Renal cortex interstitium (tissue), 15 donors: ENCODE measurements around the gene KHDC1. TPM values are rescaled to one million over a fixed set of nuclear protein-coding genes. Genes with fewer than 3 reads are reported as not detected.
"Not testable (repeated sequence)": the region's sequence is repeated elsewhere in the genome, so short reads cannot be mapped to it uniquely, and the experiment has no call there.

Source experiments
- DNase-seq, 11 donors: peaks; one replicate each; pipeline ENCODE4 v3.0.0-alpha.2; 2013; ENCODE audit warnings: low read depth in 9 of 11, low spot score in 4 of 11; ENCODE audit errors: extremely low read depth in 1 of 11
- long read RNA-seq, 16 experiments: transcript quantifications; one replicate each; lab custom pipeline, GENCODE V29; 2026
- polyA plus RNA-seq, 3 donors: library from polyadenylated mRNA; unstranded; fragments of 120-200 nt; gene quantifications; one replicate each; pipeline ENCODE4 v1.2.1, GENCODE V29; 2013; ENCODE audit not compliant: insufficient read length in 3 of 3

KHDC1 gene
- polyA plus RNA-seq = 1 to 10 TPM; 6.2 to 9.1 (median 7.9) TPM
- long read RNA-seq, donor 1, partial matches to known transcripts = 0 of 1 reads
- long read RNA-seq, donor 1, other reads (novel, unspliced or antisense) = 0 of 1 reads
- long read RNA-seq, donor 2, partial matches to known transcripts = 0 of 4 reads
- long read RNA-seq, donor 2, other reads (novel, unspliced or antisense) = 0 of 4 reads
- long read RNA-seq, donor 3, partial matches to known transcripts = 0 of 1 reads
- long read RNA-seq, donor 3, other reads (novel, unspliced or antisense) = 0 of 1 reads
- long read RNA-seq, donor 4, partial matches to known transcripts = 0 of 2 reads
- long read RNA-seq, donor 4, other reads (novel, unspliced or antisense) = 0 of 2 reads
- long read RNA-seq, donor 5 = 0 reads
- long read RNA-seq, donor 6, partial matches to known transcripts = 0 of 2 reads
- long read RNA-seq, donor 6, other reads (novel, unspliced or antisense) = 0 of 2 reads
- long read RNA-seq, donor 7, partial matches to known transcripts = 0 of 4 reads
- long read RNA-seq, donor 7, other reads (novel, unspliced or antisense) = 0 of 4 reads
- long read RNA-seq, donor 8 = 0 reads
- long read RNA-seq, donor 9, partial matches to known transcripts = 0 of 2 reads
- long read RNA-seq, donor 9, other reads (novel, unspliced or antisense) = 0 of 2 reads
- long read RNA-seq, donor 10 = 0 reads
- long read RNA-seq, donor 11, partial matches to known transcripts = 0 of 1 reads
- long read RNA-seq, donor 11, other reads (novel, unspliced or antisense) = 0 of 1 reads
- long read RNA-seq, donor 12, partial matches to known transcripts = 5 of 6 reads
- long read RNA-seq, donor 12, other reads (novel, unspliced or antisense) = 0 of 6 reads
- long read RNA-seq, donor 13 = 0 reads
- long read RNA-seq, donor 14, partial matches to known transcripts = 12 of 16 reads
- long read RNA-seq, donor 14, other reads (novel, unspliced or antisense) = 0 of 16 reads
- long read RNA-seq, donor 15 = 0 reads
- long read RNA-seq, donor 16, partial matches to known transcripts = 0 of 7 reads
- long read RNA-seq, donor 16, other reads (novel, unspliced or antisense) = 0 of 7 reads

- peak in 10 of 11 donors; percentile 47 to 68 (median 60) for DNase-seq
These were observed at the start of gene KHDC1 for GRCh38 chr6:73262671-73263569. Gene KHDC1, minus strand, starts transcription at chr6:73263196. Its CDS starts 20,679 bp downstream, at chr6:73242517.

GRCh38 chr6:73310503-73310845, 47.5 kb upstream of the KHDC1 start:
- not testable (repeated sequence) for DNase-seq

- DNase-seq = peak in 6 of 11 donors; percentile 42 to 65 (median 52)
These were observed 46.9 kb upstream of the KHDC1 start for GRCh38 chr6:73309785-73310502.

GRCh38 chr6:73309535-73309784, 46.5 kb upstream of the KHDC1 start:
- peak in 1 of 11 donors; percentile 39 for DNase-seq

- peak in 2 of 11 donors; percentile 9 to 20 for DNase-seq
These were observed 45.9 kb upstream of the KHDC1 start for GRCh38 chr6:73308712-73309534.

- not testable (repeated sequence) for DNase-seq
These were observed 40.8 kb upstream of the KHDC1 start for GRCh38 chr6:73303773-73304172.

GRCh38 chr6:73302339-73302738, 39.3 kb upstream of the KHDC1 start:
- no peak for DNase-seq

GRCh38 chr6:73299151-73299971, 36.4 kb upstream of the KHDC1 start:
- DNase-seq = peak in 1 of 11 donors; percentile 35

GRCh38 chr6:73293331-73293730, 30.3 kb upstream of the KHDC1 start:
- DNase-seq = no peak

- DNase-seq = no peak
These were observed 27.4 kb upstream of the KHDC1 start for GRCh38 chr6:73290435-73290834.

GRCh38 chr6:73286752-73287151, 23.8 kb upstream of the KHDC1 start:
- no peak for DNase-seq

- DNase-seq = peak in 4 of 11 donors; percentile 31 to 53 (median 46)
These were observed 22.8 kb upstream of the KHDC1 start for GRCh38 chr6:73285674-73286283.

GRCh38 chr6:73282871-73283270, 19.9 kb upstream of the KHDC1 start:
- DNase-seq = no peak

GRCh38 chr6:73281684-73282083, 18.7 kb upstream of the KHDC1 start:
- DNase-seq = not testable (repeated sequence)

- not testable (repeated sequence) for DNase-seq
These were observed 6.3 kb upstream of the KHDC1 start for GRCh38 chr6:73269296-73269695.

GRCh38 chr6:73268896-73269295, 5.9 kb upstream of the KHDC1 start:
- not testable (repeated sequence) for DNase-seq
